ENCODE measurements around the gene PGAP2. TPM values are rescaled to one million over a fixed set of nuclear protein-coding genes. Genes with fewer than 3 reads are reported as not detected.

PGAP2 gene
- total RNA-seq = 10 to 100 TPM; 10.7 to 11.0 TPM

DNA sequence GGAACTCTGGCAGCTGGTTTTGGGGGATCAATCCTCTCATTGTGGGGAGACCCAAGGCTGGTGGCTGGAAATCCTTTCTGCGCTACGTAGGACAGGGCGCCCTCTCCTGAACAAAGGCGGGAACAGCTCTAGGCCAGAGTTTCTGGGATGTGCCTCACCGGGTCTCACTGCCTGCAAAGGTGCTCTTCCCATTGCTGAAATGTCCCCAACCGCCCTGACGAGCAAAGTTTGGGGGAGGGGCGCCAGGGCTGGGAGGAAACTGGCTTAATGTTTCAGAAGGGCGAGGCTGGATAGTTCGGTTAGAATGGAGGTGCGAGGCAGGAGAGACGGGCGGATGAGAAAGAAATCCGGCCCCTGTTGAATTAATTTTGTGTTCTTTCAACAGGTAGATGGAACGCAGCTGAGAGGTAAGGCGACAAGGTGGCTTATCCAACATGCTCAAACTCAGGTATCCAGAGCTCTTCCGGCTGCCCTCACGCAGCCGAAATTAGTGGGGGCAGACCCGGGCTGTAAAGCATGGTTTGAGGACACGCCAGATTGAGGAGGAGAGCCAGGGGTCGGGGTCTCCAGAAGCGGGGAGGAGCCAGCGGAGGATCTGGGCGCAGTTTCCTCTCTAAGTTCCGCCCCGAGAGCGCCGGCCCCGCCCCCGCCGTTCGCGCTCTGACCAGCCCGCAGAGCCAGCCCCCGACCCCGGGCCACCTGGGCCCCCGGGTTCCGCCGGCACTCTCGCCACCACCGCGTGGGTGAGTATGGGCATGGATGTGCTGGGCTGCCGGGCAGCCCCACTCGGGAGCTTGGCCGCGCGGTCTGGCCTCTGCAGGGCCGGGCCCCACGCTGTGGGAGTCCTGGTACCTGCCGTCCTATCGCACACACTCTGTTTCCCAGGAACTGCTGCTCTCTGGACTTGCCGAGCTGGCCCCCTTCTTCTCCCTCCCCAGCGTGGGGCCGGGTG, at the start of gene PGAP2:
TSS of gene PGAP2 (plus strand) at position 652 of the 952 bp plus-strand sequence. CDS start 2,700 bp downstream, outside the sequence.

DNA sequence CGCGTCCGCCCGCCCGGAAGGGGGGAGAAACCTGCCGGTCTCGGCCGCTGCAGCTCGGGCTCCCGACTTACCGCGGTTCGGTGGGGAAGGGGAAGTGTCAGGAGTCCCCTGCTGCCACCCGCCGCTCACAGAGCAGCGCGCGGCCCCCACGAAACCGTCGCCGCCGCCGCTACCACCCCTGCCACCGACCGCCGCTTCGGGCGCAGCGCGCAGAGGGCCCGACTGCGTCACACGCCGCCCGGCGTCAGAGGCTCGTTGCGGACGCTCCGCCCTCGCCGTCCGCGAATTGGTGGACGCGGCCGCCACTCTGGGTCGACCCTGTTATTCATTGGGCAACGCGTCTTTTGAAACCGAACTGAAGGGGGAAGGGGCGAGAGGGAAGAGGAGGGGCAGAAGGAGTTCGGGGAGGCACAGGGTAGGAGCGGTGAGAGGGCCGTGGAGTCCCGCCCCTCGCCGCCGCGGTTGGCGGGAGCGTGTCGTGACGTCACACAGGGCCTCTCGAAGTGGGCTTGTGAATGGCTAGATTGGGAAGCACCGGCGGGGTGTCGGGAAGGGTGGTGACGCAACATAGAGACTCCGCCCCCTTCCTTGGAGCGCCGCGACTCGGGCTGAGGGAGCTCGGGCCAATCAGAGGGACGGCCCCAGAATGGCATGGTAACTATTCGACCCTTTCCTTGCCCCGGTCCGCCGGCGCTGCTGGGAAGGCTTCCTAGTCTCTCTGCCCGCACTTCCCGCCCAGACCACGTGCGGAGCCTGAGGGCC, 10.8 kb upstream of the PGAP2 start, which contains the start of gene NUP98:
TSS of gene NUP98 (minus strand) at position 226 of the 762 bp plus-strand sequence. CDS start 15,437 bp downstream, outside the sequence.

DNA sequence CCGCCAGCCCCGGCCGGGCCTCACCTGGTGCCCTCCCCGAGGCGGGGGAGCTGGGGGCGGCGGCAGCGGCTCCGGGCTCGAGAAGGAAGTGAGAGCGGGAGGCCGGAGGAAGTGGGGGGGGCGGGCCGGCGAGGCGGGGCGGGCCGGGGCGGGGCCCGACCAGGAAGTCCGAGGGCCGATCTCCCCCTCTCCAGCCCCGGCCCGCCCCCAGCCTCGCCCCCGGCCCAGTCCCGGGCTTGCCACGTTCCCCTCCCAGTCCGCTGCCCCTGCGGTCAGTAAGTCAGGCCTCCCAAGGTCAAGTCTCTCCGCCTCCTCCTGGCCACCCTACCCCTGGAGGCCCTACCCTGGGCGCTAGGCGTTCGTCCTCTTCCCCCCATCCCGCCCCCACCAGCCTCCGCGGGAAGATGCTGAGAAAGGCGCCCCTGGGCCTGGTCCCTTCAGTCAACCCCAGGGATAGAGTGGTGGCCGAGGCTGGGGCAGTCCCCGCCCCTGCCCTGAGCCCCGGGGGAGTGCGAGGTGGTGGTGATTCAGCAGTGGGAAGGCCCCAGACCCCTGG, 32.6 kb downstream of the PGAP2 start, which contains the start of gene RHOG:
TSS of gene RHOG (minus strand) at position 90 of the 556 bp plus-strand sequence. CDS start 12,821 bp downstream, outside the sequence.

DNA sequence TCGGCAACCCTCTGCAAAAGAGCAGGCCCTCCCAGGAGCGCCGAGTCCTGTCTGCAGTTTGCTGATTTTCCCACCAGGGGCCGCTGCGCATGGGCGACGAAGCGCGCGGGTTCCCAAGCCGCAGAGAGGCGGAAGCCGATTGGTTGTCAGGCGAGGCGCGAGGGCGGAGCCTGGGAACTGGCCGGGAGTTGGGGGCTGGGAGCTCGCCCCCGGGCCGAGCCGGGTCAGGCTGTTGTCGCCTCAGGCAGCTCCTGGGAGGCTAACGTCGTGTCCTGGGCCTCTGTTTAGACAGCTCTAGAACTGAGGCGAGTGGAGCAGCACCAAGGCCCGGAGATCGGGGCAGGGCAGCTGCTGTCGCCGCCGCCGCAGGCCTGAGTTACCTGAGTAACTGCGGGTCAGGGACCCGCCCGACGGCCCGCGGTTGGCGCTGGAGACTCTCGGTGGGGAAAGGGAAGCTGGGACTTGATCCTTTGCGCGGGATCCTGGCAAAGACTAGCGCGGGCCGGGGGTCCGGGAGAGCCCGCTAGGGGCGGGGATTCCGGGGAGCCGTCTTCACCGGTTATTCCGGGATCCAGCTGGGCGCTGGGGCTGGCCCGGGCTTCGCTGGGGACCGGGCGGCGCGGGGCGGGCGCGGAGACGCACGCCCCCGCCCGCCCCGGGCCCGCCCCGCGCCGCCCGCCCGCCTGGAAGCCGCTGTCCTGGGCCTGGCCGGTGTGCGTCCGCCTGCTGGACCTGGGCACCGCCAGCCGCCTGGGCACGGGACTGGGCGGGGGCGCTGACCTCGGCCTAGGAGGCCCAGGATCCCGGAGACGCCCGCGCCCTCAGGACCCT, 46.8 kb downstream of the PGAP2 start, which contains the start of gene STIM1:
TSS of gene STIM1 (plus strand) at position 688 of the 831 bp plus-strand sequence. CDS start 607 bp downstream, outside the sequence.

Small RNA genes lying within 50 kb of the gene (small RNA-seq; reads per million reads assigned to genes)
- gene RNU7-50P = 0 to 0.09 reads per million in 2 donors

Other genes starting within 250 kb of the PGAP2 start
- not detected for gene ART5, start 166.6 kb upstream of the PGAP2 start, total RNA-seq
- not detected for gene ART1, start 163.4 kb upstream of the PGAP2 start, total RNA-seq
- gene CHRNA10, start 137.2 kb upstream of the PGAP2 start, total RNA-seq = 1 to 10 TPM; 1.0 to 1.3 TPM
- 100 to 1,000 TPM; 103 to 158 TPM for gene NUP98, start 11.0 kb upstream of the PGAP2 start, total RNA-seq
- gene RHOG, start 32.4 kb downstream of the PGAP2 start, total RNA-seq = 10 to 100 TPM; 12.4 to 15.3 TPM
- gene STIM1, start 47.1 kb downstream of the PGAP2 start, total RNA-seq = 10 to 100 TPM; 26.3 to 30.6 TPM